ENCODE measurements around the gene CABP5. TPM values are rescaled to one million over a fixed set of nuclear protein-coding genes. Genes with fewer than 3 reads are reported as not detected.

CABP5 gene
- total RNA-seq, 2 donors from 2014 or later: not detected

- no peaks in the 10 kb centered on the region for H3K36me3 ChIP-seq
- H3K4me1 ChIP-seq: no peaks in the 10 kb centered on the region
- no peak overlapping the region for H3K9ac ChIP-seq (ENCODE audit: low read depth in 2 of 2, low read length in 2 of 2)
- DNase-seq: no peak
- no peak overlapping the region for H3K4me3 ChIP-seq
- H3K27ac ChIP-seq: no peak overlapping the region
- no peak for TF ChIP-seq CTCF (IDR thresholded peaks at IDR 0.05)
- intact Hi-C loops (cut with DNase I): no loop called here
- H3K27me3 ChIP-seq: no peaks in the 10 kb centered on the region
- no peaks in the 10 kb centered on the region for H3K9me3 ChIP-seq
Measured at GRCh38 chr19:48010932-48011758, 32.7 kb downstream of the CABP5 start.

GRCh38 chr19:48006762-48007161 lies 37.1 kb downstream of the CABP5 start:
- Histone ChIP-seq H3K4me1 (no peaks in the 10 kb centered on the region), H3K36me3 (no peaks in the 10 kb centered on the region), H3K4me3 (no peak overlapping the region), H3K27me3 (no peaks in the 10 kb centered on the region), H3K9me3 (no peaks in the 10 kb centered on the region), H3K27ac (no peak overlapping the region), H3K9ac (ENCODE audit: low read depth in 2 of 2, low read length in 2 of 2) (no peak overlapping the region)
- no peak for DNase-seq
- TF ChIP-seq CTCF (IDR thresholded peaks at IDR 0.05): no peak
- intact Hi-C loops (cut with DNase I): no loop called here

- no peaks in the 10 kb centered on the region for H3K4me1 ChIP-seq
- H3K4me3 ChIP-seq: no peak overlapping the region
- no peaks in the 10 kb centered on the region for H3K36me3 ChIP-seq
- no peak for TF ChIP-seq CTCF (IDR thresholded peaks at IDR 0.05)
- no peaks in the 10 kb centered on the region for H3K27me3 ChIP-seq
- no peaks in the 10 kb centered on the region for H3K9me3 ChIP-seq
- DNase-seq: no peak
- H3K27ac ChIP-seq: no peak overlapping the region
- H3K9ac ChIP-seq (ENCODE audit: low read depth in 2 of 2, low read length in 2 of 2): no peak overlapping the region
- intact Hi-C loops (cut with DNase I): no loop called here
Measured at GRCh38 chr19:48004236-48004635, 39.6 kb downstream of the CABP5 start.

- H3K4me1 ChIP-seq: no peaks in the 10 kb centered on the region
- no peak for TF ChIP-seq CTCF (IDR thresholded peaks at IDR 0.05)
- no peak overlapping the region for H3K9ac ChIP-seq (ENCODE audit: low read depth in 2 of 2, low read length in 2 of 2)
- intact Hi-C loops (cut with DNase I): no loop called here
- H3K36me3 ChIP-seq: no peaks in the 10 kb centered on the region
- no peak for DNase-seq
- no peak overlapping the region for H3K4me3 ChIP-seq
- H3K27ac ChIP-seq: no peak overlapping the region
- H3K27me3 ChIP-seq: no peaks in the 10 kb centered on the region
- H3K9me3 ChIP-seq: no peaks in the 10 kb centered on the region
Measured at GRCh38 chr19:48000846-48001245, 43.0 kb downstream of the CABP5 start.

- Histone ChIP-seq H3K4me3 (no peak overlapping the region), H3K36me3 (no peaks in the 10 kb centered on the region), H3K9me3 (no peaks in the 10 kb centered on the region), H3K27ac (no peak overlapping the region), H3K4me1 (no peaks in the 10 kb centered on the region), H3K9ac (ENCODE audit: low read depth in 2 of 2, low read length in 2 of 2) (no peak overlapping the region), H3K27me3 (no peaks in the 10 kb centered on the region)
- intact Hi-C loops (cut with DNase I): no loop called here
- DNase-seq: no peak
- no peak for TF ChIP-seq CTCF (IDR thresholded peaks at IDR 0.05)
Measured at GRCh38 chr19:47998800-47999199, 45.1 kb downstream of the CABP5 start.

All from colonic mucosa (tissue), 4 donors.